Body of pancreas (tissue), 4 donors: ENCODE results near the gene GRID2. TPM values are rescaled to one million over a fixed set of nuclear protein-coding genes. Genes with fewer than 3 reads are reported as not detected.
"Not testable (repeated sequence)": the region's sequence is repeated elsewhere in the genome, so short reads cannot be mapped to it uniquely, and the experiment has no call there.

Experiments used
- ATAC-seq: fragments of 150-250 bp; one replicate; pipeline ENCODE4 v1.9.1; 2016
- DNase-seq, 4 donors: peaks; one replicate each; pipeline ENCODE4 v3.0.0-alpha.2; 2019
- H3K27ac ChIP-seq, 4 donors: fragments of 200-600 bp; sonication (generic); 1 replicate in 3 of 4; 2 replicates in 1 of 4; pipeline versions ENCODE4 v1.5.1 to v1.6.1; 2016 to 2019; ENCODE audit warnings: mild to moderate bottlenecking in 1 of 4, mixed read lengths in 1 of 4, moderate library complexity in 1 of 4
- H3K27me3 ChIP-seq, 2 donors: fragments of 200-600 bp; sonication (generic); one replicate each; pipeline ENCODE4 v1.6.0; 2016; ENCODE audit warnings: mild to moderate bottlenecking in 1 of 2
- H3K36me3 ChIP-seq, 2 donors: fragments of 200-600 bp; sonication (generic); replicated peaks in 1 of 2; 2 replicates each; pipeline ENCODE4 v1.5.1; 2016; ENCODE audit warnings: low read depth in 2 of 2; ENCODE audit not compliant: insufficient read depth in 1 of 2
- H3K4me1 ChIP-seq: fragments of 200-600 bp; sonication (generic); one replicate; pipeline ENCODE4 v1.6.0; 2016
- H3K4me3 ChIP-seq, 2 donors: fragments of 200-600 bp; sonication (generic); 1 replicate in 1 of 2; 2 replicates in 1 of 2; pipeline ENCODE4 v1.5.1; 2016 to 2019
- H3K9me3 ChIP-seq, 3 donors: fragments of 200-600 bp; sonication (generic); 1 replicate in 2 of 3; 2 replicates in 1 of 3; pipeline ENCODE4 v1.5.1; 2016
- CTCF ChIP-seq, 7 experiments: fragments of 450-650 bp in 4 of 7; fragments of 200-600 bp in 3 of 7; sonication (generic) in 3 of 7; IDR thresholded peaks; one replicate each; pipeline ENCODE4 v1.5.1; 2016 to 2019; ENCODE audit warnings: antibody characterized with exemption in 7 of 7
- POLR2A ChIP-seq, 3 donors: fragments of 450-650 bp; IDR thresholded peaks; one replicate each; pipeline ENCODE4 v1.6.1; 2016; ENCODE audit warnings: antibody characterized with exemption in 3 of 3, mild to moderate bottlenecking in 2 of 3
- WGBS, 2 donors: methylation state at CpG; one replicate each; pipeline ENCODE4 v1.1.5; 2017; 5-methylcytosine and 5-hydroxymethylcytosine counted together
- intact Hi-C: fragments of 100-400 bp; cut with DNase I; formaldehyde crosslinking; loops from one replicate; pipeline ENCODE4 v1.15.1; 2023
- total RNA-seq, 2 donors: library from RNA; depleted of rRNA; stranded (reverse); fragments of >200 nt; gene quantifications; one replicate each; pipeline ENCODE4 v1.1.0, GENCODE V29; 2016

The GRID2 gene
- total RNA-seq, 2 donors from 2014 or later: not detected

- no peak for ATAC-seq
- TF ChIP-seq CTCF (IDR thresholded peaks at IDR 0.05): no peak
- TF ChIP-seq POLR2A (IDR thresholded peaks at IDR 0.05): no peak
Observed at GRCh38 chr4:92433272-92433758, 129.5 kb downstream of the GRID2 start.

DNA sequence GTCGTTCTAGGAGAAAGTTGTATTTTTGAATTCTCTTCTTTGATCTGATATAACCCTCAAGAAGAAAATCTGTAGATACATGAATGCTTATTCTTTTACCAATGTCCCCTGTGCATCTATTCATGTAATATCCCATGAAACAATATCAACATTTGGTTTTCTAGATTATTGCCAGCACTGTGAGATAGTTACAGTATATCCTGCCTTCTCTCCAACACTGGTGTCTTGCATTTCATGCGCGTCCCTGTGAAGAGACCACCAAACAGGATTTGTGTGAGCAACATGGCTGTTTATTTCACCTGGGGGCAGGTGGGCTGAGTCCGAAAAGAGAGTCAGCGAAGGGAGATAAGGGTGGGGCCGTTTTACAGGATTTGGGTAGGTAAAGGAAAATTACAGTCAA is 135.0 kb downstream of the GRID2 start:
- H3K36me3 ChIP-seq, H3K4me3 ChIP-seq, ATAC-seq, intact Hi-C loops, H3K27ac ChIP-seq, H3K4me1 ChIP-seq, H3K9me3 ChIP-seq, DNase-seq, H3K27me3 ChIP-seq: not testable (repeated sequence)
- 60 to 73% methylated on average over 6 of the region's 6 CpGs for WGBS, 2 donors

More at GRCh38 chr4:92433272-92433758, 129.5 kb downstream of the GRID2 start:
- Histone ChIP-seq H3K27me3 (no peaks in the 10 kb centered on the region), H3K36me3 (no peaks in the 10 kb centered on the region), H3K27ac (no peak overlapping the region), H3K4me1 (no peaks in the 10 kb centered on the region), H3K9me3 (no peaks in the 10 kb centered on the region), H3K4me3 (no peak overlapping the region)
- WGBS, 2 donors: 93 to 96% methylated on average over 4 of the region's 4 CpGs
- DNase-seq: no peak
- intact Hi-C loops: no loop called here

DNA sequence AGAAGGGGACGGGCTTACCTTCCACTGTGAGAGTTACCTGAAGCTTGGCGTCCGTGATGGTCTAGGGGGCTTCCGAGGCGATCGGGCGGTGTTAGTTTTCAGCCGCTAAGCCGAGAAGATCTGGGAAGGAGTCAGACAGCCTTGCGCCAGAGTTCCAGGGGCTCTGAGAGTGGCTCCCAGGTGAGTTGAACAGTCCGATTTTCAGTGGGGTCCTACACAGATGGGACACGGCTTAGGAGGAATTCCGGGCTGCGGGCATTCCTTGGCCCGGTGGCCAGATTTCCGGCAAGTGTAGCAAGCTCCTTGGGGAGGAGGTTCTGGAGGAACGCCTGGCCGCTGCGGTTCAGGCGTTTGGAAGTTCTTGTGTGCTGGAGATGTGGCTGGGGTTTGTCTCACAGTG is 138.4 kb downstream of the GRID2 start:
- H3K27ac ChIP-seq, H3K4me3 ChIP-seq, H3K9me3 ChIP-seq, DNase-seq, H3K27me3 ChIP-seq, intact Hi-C loops, ATAC-seq, H3K36me3 ChIP-seq, H3K4me1 ChIP-seq: not testable (repeated sequence)
- WGBS, 2 donors: 86 to 92% methylated on average over 16 to 20 of the region's 20 CpGs

- H3K36me3 ChIP-seq, DNase-seq, H3K4me3 ChIP-seq, H3K4me1 ChIP-seq, H3K27ac ChIP-seq, H3K9me3 ChIP-seq, ATAC-seq, H3K27me3 ChIP-seq, intact Hi-C loops: not testable (repeated sequence)
- WGBS, 2 donors: 83 to 85% methylated on average over 13 of the region's 13 CpGs
Observed at GRCh38 chr4:92444143-92444843, 140.5 kb downstream of the GRID2 start.

DNA sequence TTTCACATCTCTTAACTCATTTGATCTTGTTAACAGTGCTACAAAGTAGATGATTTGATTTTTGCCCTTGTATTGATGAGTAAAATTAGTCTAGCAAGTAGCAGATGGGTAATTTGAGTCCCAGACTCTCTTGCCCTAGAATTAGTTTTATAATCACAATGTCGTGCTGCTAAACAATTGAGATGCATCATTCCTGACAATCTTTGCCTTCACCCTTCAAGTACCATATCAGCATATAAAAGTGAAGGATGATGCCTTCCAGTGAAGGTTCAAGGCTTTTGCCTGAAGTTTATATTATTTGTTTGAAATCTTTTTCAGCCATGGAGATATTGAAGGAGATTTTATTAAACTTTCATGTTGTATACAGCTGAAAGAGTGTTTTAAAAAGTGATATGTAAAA is 141.4 kb downstream of the GRID2 start:
- intact Hi-C loops: no loop called here
- H3K9me3 ChIP-seq: no peaks in the 10 kb centered on the region
- DNase-seq (no peak), ATAC-seq (no peak)
- TF ChIP-seq POLR2A (IDR thresholded peaks at IDR 0.05): no peak
- TF ChIP-seq CTCF (IDR thresholded peaks at IDR 0.05): no peak
- no peak overlapping the region for H3K27ac ChIP-seq
- no peaks in the 10 kb centered on the region for H3K36me3 ChIP-seq
- no peaks in the 10 kb centered on the region for H3K4me1 ChIP-seq
- WGBS, 2 donors: 45 to 46% methylated on average over 1 of the region's 1 CpG
- H3K27me3 ChIP-seq: no peaks in the 10 kb centered on the region
- no peak overlapping the region for H3K4me3 ChIP-seq

DNA sequence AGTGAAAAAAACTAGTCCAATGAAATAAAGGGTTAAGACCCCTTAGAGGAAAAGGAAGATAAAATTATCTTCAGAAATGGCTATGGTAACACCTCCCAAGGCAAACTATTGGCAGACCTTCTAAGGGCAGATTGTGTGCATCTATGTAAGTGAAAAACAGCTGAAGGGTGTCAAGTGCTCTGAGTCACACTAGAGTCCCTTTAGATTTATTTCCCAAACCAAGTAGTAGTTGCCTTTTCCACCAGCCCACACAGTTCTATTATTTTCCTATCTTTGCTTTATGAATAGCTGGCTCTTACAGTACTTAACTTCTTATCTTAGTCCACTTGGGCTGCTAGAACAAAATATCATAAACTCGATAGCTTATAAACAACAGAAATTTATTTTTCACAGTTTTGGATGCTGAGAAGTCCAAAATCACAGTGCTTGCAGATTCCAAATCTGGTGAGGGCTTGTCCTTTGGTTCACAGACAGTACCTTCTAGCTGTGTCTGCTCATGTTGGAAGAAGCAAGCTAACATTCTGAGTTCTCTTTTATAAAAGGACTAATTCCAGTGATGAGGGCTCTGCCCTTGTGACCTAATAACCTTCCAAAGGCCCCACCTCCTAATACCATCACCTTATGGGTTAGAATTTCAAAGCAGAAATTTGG is 143.6 kb downstream of the GRID2 start:
- ATAC-seq (no peak), DNase-seq (no peak)
- H3K4me3 ChIP-seq: no peak overlapping the region
- H3K4me1 ChIP-seq: no peaks in the 10 kb centered on the region
- H3K27ac ChIP-seq: no peak overlapping the region
- no peaks in the 10 kb centered on the region for H3K36me3 ChIP-seq
- H3K27me3 ChIP-seq: no peaks in the 10 kb centered on the region
- 27 to 48% methylated on average over 1 of the region's 1 CpG for WGBS, 2 donors
- intact Hi-C loops: no loop called here
- H3K9me3 ChIP-seq: no peaks in the 10 kb centered on the region
- no peak for TF ChIP-seq POLR2A (IDR thresholded peaks at IDR 0.05)

- 87 to 90% methylated on average over 5 of the region's 5 CpGs for WGBS, 2 donors
- H3K36me3 ChIP-seq, H3K27me3 ChIP-seq, H3K9me3 ChIP-seq, H3K4me1 ChIP-seq, H3K27ac ChIP-seq, DNase-seq, H3K4me3 ChIP-seq, ATAC-seq, intact Hi-C loops: not testable (repeated sequence)
Observed at GRCh38 chr4:92448176-92448575, 144.4 kb downstream of the GRID2 start.
